ENCODE measurements around the gene SKI. TPM values are rescaled to one million over a fixed set of nuclear protein-coding genes. Genes with fewer than 3 reads are reported as not detected.

SKI gene
- total and polyA plus RNA-seq, 10 of the 15 experiments (the other 5 are each of a cell fraction or from before 2014, with no cell fraction given) = 0.03 to 14.9 (median 0.96) TPM

GRCh38 chr1:2347409-2347785 lies 119.3 kb downstream of the SKI start:
- SMC1A ChIA-PET (ENCODE audit: uncharacterized antibody, unreplicated experiment) = no interaction called here
- FAIRE-seq (no peak), ATAC-seq (no peak), DNase-seq (ENCODE audit: low read depth, low spot score) (no peak)
- Histone ChIP-seq H3K4me2 (ENCODE audit: control insufficient read depth, insufficient read depth) (no peak overlapping the region), H3K4me3 (no peak overlapping the region), H3K9me3 (replicated peaks; ENCODE audit: control insufficient read depth, insufficient read depth, low read length) (no peaks in the 10 kb centered on the region), H3K79me2 (ENCODE audit: control insufficient read depth, insufficient read depth, low read length) (no peaks in the 10 kb centered on the region), H3K27me3 (replicated peaks in 1 of 2; ENCODE audit: control insufficient read depth in 2 of 2, insufficient read depth in 2 of 2, low read length in 1 of 2) (no peaks in the 10 kb centered on the region), H3K9ac (ENCODE audit: control insufficient read depth, insufficient read depth, low read length) (no peak overlapping the region), H3K36me3 (ENCODE audit: control insufficient read depth in 2 of 2, insufficient read depth in 2 of 2, low read length in 1 of 2) (no peaks in the 10 kb centered on the region), H2AFZ (ENCODE audit: control insufficient read depth, low read depth, low read length) (no peak overlapping the region), H4K20me1 (ENCODE audit: control insufficient read depth, insufficient read depth) (no peaks in the 10 kb centered on the region), H3K4me1 (ENCODE audit: control insufficient read depth, insufficient read depth, low read length) (no peaks in the 10 kb centered on the region), H3K27ac (ENCODE audit: control insufficient read depth, insufficient read depth) (no peak overlapping the region)
- POLR2A ChIA-PET = no interaction called here
- in situ Hi-C loops (cut with MboI) (no loop called here), intact Hi-C loops (cut with micrococcal nuclease; ENCODE audit: unreplicated experiment) (no loop called here)
- CTCF ChIA-PET = no interaction called here
- RAD21 ChIA-PET (ENCODE audit: unreplicated experiment) = no interaction called here
- 43% methylated on average over 13 of the region's 13 CpGs for WGBS (ENCODE audit: insufficient coverage, insufficient replicate concordance, low lambda C conversion rate, missing lambda C conversion rate)
- TF ChIP-seq ZBTB40 (IDR thresholded peaks at IDR 0.05; ENCODE audit: borderline replicate concordance) = no peak
- TF ChIP-seq EZH2 (IDR thresholded peaks at IDR 0.05; ENCODE audit: borderline replicate concordance, control insufficient read depth, low read depth, low read length) = no peak
- no TSS peak for BruUV-seq (replicated peaks)

- Histone ChIP-seq H3K27ac (ENCODE audit: control insufficient read depth, insufficient read depth) (no peak overlapping the region), H2AFZ (ENCODE audit: control insufficient read depth, low read depth, low read length) (no peak overlapping the region), H3K4me3 (no peak overlapping the region), H3K4me2 (ENCODE audit: control insufficient read depth, insufficient read depth) (no peak overlapping the region), H3K4me1 (ENCODE audit: control insufficient read depth, insufficient read depth, low read length) (no peaks in the 10 kb centered on the region), H3K27me3 (replicated peaks in 1 of 2; ENCODE audit: control insufficient read depth in 2 of 2, insufficient read depth in 2 of 2, low read length in 1 of 2) (no peaks in the 10 kb centered on the region), H3K9me3 (replicated peaks; ENCODE audit: control insufficient read depth, insufficient read depth, low read length) (no peaks in the 10 kb centered on the region), H3K36me3 (ENCODE audit: control insufficient read depth in 2 of 2, insufficient read depth in 2 of 2, low read length in 1 of 2) (no peaks in the 10 kb centered on the region), H4K20me1 (ENCODE audit: control insufficient read depth, insufficient read depth) (no peaks in the 10 kb centered on the region), H3K79me2 (ENCODE audit: control insufficient read depth, insufficient read depth, low read length) (no peaks in the 10 kb centered on the region), H3K9ac (ENCODE audit: control insufficient read depth, insufficient read depth, low read length) (no peak overlapping the region)
- in situ Hi-C loops (cut with MboI) (no loop called here), intact Hi-C loops (cut with micrococcal nuclease; ENCODE audit: unreplicated experiment) (no loop called here)
- SMC1A ChIA-PET (ENCODE audit: uncharacterized antibody, unreplicated experiment) = no interaction called here
- WGBS (ENCODE audit: insufficient coverage, insufficient replicate concordance, low lambda C conversion rate, missing lambda C conversion rate) = 65% methylated on average over 23 of the region's 23 CpGs
- no peak for DNase-seq (ENCODE audit: low read depth, low spot score)
- BruUV-seq (replicated peaks) = no TSS peak
- POLR2A ChIA-PET = no interaction called here
- RAD21 ChIA-PET (ENCODE audit: unreplicated experiment) = no interaction called here
- CTCF ChIA-PET = no interaction called here
- FAIRE-seq = no peak
- no peak for ATAC-seq
- TF ChIP-seq POU2F2 (IDR thresholded peaks at IDR 0.05; ENCODE audit: borderline replicate concordance, low read depth, low read length) (no peak), ELK1 (IDR thresholded peaks at IDR 0.05; ENCODE audit: low read depth, low read length) (no peak), ZNF217 (IDR thresholded peaks at IDR 0.05) (no peak), GABPA (IDR thresholded peaks at IDR 0.05; ENCODE audit: low read depth) (no peak), BCL3 (IDR thresholded peaks at IDR 0.05; ENCODE audit: borderline replicate concordance, insufficient read depth, low read depth, low read length, poor library complexity, severe bottlenecking) (no peak), ZBTB33 (IDR thresholded peaks at IDR 0.05) (no peak), CREM (IDR thresholded peaks at IDR 0.05; ENCODE audit: low read depth) (no peak)
Observed at GRCh38 chr1:2347896-2348295, 119.8 kb downstream of the SKI start.
